Measurements from ENCODE around the gene MSL3B. TPM values are rescaled to one million over a fixed set of nuclear protein-coding genes. Genes with fewer than 3 reads are reported as not detected.

The MSL3B gene

GRCh38 chr2:233817361-233817911, 50.8 kb downstream of the MSL3B start:
- Mint-ChIP-seq H3K9me3 (no peaks in the 10 kb centered on the region), H3K27ac (no peak overlapping the region), H3K36me3 (ENCODE audit: low read depth) (no peaks in the 10 kb centered on the region), H3K27me3 (peaks cover 7% of the 10 kb centered on the region), H3K4me1 (no peaks in the 10 kb centered on the region), H3K4me3 (no peak overlapping the region)
- CTCF ChIA-PET = interaction anchor here (1.0 kb wide), 1 partner anchor 20 kb away, joined by 3 read pairs; no protein-coding TSS in a partner anchor
- POLR2A ChIA-PET = no interaction called here
- DNase-seq = no peak

DNA sequence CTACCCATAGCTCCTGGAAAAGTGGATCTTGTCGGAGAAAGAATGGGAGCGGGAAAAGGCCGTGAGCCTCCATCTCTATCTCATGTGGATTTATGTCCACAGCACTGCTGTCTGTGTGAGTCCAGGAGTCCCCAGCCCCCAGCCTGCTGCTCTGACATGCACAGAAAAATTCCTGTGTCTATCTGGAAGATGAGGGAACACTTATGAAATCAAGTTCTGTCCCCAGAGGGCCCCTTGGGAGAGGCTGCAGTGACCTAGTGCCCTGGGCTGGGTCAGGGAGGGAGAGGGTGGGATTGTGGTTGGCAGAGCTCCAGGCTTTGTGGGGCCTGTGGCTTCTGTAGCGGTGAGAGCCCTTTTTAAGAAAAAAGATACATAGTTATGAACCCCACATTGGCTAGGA, 51.4 kb downstream of the MSL3B start:
- no peak for DNase-seq

DNA sequence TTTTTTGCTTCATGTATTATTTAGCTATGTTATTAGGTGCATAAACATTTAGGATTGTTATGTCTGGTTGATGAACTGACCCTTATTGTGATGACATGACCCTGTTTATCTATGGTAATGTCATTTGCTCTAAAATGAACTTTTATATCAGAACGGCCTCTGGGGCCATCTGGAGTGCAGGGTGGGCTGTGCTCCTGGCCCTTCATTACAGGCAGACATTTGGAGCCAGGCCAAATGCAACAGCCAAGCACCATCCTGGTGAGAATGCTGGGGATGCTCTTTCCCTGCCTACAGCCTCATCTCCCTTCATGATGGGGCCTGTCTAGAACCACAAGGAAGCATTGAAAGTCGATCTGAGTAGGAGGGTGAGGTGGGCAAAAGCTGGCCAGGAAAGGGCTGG, 51.9 kb downstream of the MSL3B start:
- ChIA-PET POLR2A (no interaction called here), CTCF (no interaction called here)
- Mint-ChIP-seq H3K36me3 (ENCODE audit: low read depth) (no peaks in the 10 kb centered on the region), H3K27ac (no peak overlapping the region), H3K4me3 (no peak overlapping the region), H3K9me3 (no peaks in the 10 kb centered on the region), H3K27me3 (peaks cover 7% of the 10 kb centered on the region), H3K4me1 (no peaks in the 10 kb centered on the region)
- no peak for DNase-seq

More for the DNA sequence above, 51.4 kb downstream of the MSL3B start:
- no peaks in the 10 kb centered on the region for H3K4me1 Mint-ChIP-seq
- H3K27me3 Mint-ChIP-seq = peaks cover 7% of the 10 kb centered on the region
- ChIA-PET CTCF (no interaction called here), POLR2A (no interaction called here)
- H3K9me3 Mint-ChIP-seq = no peaks in the 10 kb centered on the region
- H3K27ac Mint-ChIP-seq = no peak overlapping the region
- H3K36me3 Mint-ChIP-seq (ENCODE audit: low read depth) = no peaks in the 10 kb centered on the region
- no peak overlapping the region for H3K4me3 Mint-ChIP-seq

DNA sequence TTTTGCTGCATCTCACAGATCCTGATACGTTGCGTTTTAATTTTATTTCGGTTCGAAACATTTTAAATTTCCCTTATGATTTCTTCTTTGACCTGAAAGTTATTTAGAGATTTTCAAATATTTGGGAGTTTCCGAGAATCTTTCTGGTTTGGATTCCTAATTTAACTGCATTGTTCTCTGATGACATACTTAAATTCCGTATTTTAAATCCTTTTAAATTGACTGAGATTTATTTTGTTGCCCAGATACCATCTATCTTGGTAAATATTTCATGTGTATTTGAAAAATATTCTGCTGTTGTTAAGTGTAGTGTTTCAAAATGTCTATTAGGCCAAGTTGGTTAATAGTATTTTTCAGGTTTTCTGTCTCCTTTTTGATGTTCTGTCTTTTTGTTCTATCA, 52.3 kb downstream of the MSL3B start:
- Mint-ChIP-seq H3K36me3 (ENCODE audit: low read depth) (no peaks in the 10 kb centered on the region), H3K9me3 (no peaks in the 10 kb centered on the region), H3K4me3 (no peak overlapping the region), H3K27ac (no peak overlapping the region), H3K27me3 (peaks cover 7% of the 10 kb centered on the region), H3K4me1 (no peaks in the 10 kb centered on the region)
- POLR2A ChIA-PET = no interaction called here
- no peak for DNase-seq
- CTCF ChIA-PET = no interaction called here

Other genes starting within 250 kb of the MSL3B start
- gene UGT1A10, start 231.9 kb downstream of the MSL3B start, total RNA-seq = not detected
- not detected for gene UGT1A9, start 196.5 kb downstream of the MSL3B start, total RNA-seq
- not detected for gene UGT1A7, start 186.5 kb downstream of the MSL3B start, total RNA-seq
- not detected for gene UGT1A6, start 175.5 kb downstream of the MSL3B start, total RNA-seq
- not detected for gene UGT1A5, start 155.5 kb downstream of the MSL3B start, total RNA-seq
- not detected for gene UGT1A4, start 149.7 kb downstream of the MSL3B start, total RNA-seq
- gene UGT1A3, start 139.3 kb downstream of the MSL3B start, total RNA-seq = not detected
- not detected for gene UGT1A1, start 108.1 kb downstream of the MSL3B start, total RNA-seq
- not detected for gene MROH2A, start 90.1 kb downstream of the MSL3B start, total RNA-seq
- gene HJURP, start 13.9 kb downstream of the MSL3B start, total RNA-seq = 100 to 1,000 TPM; 139 to 141 TPM
- not detected for gene TRPM8, start 49.0 kb upstream of the MSL3B start, total RNA-seq
- gene SPP2, start 182.3 kb upstream of the MSL3B start, total RNA-seq = not detected